D341Med (cell line): Measurements from ENCODE around the gene CCL11.

Experiments
- DNase-seq: peaks from one replicate; pipeline ENCODE4 v3.0.0; 2012; ENCODE audit warnings: low spot score

CCL11 gene

DNA sequence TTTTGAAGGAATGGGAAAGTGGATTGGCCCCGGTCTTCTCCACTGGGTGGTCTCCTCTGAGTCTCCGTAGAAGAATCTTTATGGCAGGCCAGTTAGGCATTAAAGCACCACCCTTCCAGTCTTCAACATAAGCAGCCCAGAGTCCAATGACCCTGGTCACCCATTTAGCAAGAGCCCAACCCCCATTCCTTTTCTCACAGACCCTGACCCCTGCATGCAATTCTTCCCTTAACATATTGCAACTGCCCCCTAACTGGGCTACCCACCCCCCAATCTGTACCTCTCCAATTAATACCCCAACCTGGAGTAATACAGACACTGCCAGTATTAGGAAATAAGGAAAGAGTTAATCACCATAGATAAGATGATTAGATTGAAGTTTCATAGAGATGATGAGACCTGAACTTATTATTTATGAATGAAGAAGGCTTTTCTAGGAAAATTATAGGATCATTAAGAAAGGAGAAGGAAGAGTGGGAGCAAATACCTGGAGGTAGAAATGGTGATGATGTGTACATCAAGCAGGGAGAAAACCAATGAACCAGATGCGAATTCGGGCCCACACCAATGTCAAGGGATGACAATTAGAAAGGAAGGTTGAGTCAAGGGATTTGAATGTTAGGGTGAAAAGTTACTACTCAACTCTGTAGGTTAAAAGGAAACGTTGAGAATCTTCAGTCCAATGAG is 28.1 kb upstream of the CCL11 start:
- no peak for DNase-seq

DNA sequence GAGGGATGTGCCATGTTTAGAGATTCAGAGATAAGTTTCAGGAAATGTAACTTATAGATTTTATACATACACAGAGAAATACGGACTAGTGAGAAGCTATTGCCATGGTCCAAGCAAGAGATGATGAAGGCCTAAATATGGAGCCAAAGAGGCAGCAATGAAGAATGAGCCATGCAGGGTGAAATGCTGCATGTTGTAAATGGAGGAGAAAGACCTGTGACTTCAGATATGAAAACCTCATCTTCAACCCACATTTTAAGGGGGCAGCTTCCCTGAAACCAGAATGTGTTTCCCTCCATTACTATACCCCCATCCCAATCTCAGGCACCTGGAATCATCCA is 27.6 kb upstream of the CCL11 start:
- DNase-seq: no peak

DNA sequence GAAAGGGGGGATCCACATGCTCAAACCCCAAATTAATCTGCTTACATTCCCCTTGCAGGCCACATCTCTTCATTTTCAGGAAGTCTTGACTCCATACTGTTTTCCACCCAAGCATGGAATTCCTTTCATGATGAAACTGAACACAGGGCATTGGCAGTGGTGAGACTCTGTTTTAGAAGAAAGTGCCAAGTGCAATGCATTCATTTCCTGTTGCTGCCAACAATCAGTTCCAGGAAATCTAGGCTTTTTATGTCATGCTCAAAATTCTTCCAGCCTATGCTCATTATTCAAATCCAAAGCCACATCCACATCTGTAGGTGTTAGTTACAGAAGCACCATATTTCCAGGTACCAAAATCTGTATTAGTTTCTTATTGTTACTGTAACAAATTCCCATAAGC is 26.4 kb upstream of the CCL11 start:
- DNase-seq: no peak

DNA sequence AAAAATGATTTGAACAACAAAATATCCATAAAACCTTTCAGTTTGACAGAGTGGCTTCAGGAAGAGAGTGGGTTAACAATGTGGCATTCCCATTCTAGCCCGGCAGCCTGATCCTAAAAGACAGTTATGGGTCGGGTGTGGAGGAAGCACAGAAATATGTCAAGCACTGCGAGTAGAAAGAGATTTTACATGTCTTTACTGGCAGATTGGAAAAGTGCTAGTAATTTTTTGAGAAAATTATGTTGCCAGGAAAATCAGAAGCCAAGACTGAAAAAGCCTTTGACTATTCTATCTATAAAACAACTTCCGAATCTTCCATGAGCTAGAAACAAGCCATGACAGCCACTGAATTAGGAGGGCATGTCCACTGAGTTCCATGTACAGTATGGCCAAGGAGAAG is 24.7 kb upstream of the CCL11 start:
- no peak for DNase-seq

DNA sequence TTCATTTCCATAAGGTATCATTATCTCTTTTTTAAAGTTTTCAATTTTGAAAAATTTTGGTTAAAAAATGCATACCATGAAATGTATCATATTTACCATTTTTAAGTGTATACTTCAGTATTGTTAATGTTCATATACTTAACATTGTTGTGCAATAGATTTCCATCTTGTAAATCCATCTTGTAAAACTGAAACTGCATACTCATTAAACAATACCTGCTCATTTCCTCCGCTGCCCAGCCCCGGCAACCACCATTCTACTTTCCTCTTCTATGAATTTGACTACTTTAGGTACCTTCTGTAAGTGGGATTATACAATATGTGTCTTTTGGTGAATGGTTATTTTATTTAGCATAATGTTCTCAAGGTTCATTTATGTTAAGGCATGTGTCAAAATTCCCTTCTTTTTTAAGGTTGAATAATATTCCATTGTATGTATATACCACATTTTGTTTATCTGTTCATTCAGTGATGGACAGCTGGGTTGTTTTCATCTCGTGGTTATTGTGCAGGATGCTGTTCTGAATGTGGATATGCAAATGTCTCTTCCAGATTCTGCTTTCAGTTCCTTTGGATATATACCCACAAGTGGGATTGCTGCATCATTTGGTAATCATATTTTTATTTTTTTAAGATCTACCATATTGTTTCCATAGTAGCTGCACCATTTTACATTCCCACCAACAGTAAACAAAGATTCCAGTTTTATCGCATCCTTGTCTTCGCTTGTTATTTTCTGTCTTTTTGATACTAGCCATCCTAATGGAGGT is 23.8 kb upstream of the CCL11 start:
- DNase-seq: no peak

DNA sequence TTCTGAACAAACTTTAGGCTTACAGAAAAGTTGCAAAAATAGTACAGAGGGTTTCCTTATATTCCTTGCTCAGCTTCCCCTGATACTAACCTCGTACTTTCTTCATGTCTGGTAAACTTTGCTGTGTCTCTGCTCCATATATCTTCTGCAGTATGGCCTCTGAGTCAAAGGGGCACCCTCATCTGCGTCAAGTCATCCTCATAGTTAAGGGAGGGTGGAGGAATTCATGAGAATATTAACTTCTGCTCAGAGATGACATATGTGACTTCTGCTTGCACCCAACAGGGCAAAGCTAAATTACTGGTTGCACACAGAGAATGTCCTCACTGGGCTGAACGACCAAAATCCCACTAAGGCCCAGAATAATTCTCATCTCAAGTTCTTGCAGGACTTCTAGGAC is 19.8 kb upstream of the CCL11 start:
- no peak for DNase-seq

DNA sequence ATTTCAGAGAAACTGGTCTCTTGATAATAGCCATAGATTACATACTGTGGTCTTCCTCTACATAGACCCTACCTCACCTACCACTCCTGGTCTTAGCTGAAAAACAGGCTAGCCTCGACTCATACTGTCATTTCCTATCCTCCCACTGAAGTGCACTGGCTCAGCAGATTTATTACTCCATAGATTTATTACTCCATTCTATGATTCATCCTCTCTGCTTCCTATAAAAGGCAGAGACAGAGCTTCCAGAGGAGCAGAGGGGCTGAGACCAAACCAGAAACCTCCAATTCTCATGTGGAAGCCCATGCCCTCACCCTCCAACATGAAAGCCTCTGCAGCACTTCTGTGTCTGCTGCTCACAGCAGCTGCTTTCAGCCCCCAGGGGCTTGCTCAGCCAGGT is 15.6 kb upstream of the CCL11 start, which contains the start of gene CCL7:
TSS of gene CCL7 (plus strand) at position 253 of the 400 bp plus-strand sequence. CDS start at position 323, 70 bp downstream.
- DNase-seq: no peak

DNA sequence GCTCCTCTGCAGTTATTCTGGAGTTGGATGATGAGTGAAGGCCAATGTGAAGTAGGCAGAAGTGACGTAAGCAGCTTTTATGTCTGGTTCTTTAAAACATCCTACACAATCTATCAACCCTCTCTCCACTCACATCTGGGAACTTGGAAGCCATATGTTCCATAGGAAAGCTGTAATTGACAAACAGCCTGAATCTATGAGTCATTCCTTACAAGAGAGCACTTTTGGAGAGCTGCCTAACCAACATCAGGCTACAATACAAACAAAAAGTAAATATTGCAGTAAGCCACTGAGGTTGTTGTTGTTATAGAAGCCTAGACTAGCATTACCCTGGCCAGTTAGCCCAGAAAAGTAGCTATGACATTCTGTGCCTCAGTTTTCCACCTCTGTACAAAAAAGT is 9.7 kb upstream of the CCL11 start:
- DNase-seq: no peak

DNA sequence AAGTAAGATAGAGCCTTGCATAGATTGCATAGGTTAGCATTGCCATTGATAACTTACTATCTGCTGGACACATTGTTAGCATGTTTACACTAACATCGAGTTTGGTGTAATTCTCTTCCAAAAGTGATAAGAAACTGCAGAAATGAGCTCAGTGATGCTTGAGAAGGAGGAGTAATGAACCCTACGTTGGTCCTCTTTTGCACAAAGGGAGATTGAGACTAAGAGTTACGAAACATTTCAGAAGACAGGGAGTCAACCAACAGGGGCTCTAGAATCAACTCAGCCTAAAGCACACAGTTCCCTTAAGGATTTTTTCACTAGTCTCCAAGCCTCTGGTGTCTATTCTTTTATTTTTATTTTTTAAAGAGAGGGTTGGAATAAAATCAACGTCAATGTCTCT is 8.7 kb upstream of the CCL11 start:
- no peak for DNase-seq

DNA sequence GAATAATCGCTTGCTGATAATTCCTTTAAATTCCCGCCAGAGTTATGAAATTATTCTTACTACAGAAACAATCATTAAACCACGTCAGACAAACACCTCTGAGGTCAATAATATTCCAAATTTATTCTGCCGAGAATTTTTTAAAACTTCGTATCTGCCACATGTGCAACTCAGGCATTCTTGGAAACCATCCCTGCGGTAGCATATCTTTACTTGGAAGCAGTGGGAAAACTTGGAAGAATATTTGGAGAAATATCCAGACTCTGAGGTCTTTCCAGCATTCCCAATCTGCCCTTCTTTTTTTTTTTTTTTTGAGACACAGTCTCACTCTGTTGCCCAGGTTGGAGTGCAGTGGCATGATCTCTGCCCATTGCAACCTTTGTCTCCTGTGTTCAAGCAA is 2.0 kb upstream of the CCL11 start:
- DNase-seq: no peak

DNA sequence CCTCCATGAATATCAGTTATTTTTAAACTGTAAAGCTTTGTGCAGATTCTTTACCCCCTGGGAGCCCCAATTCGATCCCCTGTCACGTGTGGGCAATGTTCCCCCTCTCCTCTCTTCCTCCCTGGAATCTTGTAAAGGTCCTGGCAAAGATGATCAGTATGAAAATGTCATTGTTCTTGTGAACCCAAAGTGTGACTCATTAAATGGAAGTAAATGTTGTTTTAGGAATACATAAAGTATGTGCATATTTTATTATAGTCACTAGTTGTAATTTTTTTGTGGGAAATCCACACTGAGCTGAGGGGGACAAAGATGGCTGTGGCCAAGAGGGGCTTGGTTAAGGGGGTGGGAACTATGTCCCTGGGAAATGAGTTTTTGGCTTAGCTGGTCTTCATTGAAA is 2.3 kb downstream of the CCL11 start:
- DNase-seq: no peak

DNA sequence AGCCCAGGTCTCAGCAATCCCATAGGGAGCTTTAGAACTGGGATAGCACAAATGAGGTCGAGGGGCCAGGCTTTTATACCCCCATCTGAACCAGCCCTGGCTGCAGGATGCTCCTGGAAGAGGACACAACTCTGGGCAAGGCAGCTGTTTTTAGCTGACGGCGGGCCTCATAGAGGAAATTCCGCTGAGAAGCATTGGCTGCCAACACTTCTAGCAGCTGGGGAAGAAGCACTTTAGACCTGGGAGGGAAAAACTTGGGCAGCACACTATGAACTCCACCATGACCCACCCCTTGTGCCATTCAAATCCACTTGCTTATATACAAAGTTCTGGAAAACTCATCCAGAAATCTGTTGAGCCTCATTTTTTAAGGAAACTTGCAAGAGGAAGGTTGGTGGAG is 5.0 kb downstream of the CCL11 start:
- DNase-seq: no peak

DNA sequence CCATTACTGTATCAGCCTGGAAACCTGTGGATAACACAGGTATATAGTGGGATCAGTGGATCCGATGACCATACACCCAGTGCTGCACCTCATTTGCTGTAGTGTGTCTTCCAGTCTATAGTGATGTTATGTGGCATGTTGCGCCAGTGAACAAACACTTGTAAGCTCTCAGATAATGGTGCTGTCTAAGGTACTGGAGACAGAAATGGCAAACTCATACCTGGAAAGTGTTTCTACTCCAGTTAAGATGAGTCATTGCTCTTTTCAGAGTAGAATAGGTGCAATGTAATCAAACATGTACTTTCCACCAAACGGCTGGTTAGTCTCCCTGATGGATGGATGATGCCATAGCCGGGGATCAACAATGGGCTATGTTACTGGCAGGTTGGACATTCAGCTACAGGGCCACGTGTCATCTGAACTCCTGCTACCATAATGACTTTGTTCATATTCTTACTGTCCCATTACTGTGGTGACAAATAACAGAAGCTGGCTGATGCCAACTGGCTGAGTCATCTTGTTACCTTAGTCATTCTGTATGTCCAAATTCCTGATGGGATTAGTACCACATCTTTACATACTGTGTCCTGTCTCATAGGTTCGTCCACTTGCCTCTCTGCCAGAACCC is 6.3 kb downstream of the CCL11 start:
- no peak for DNase-seq

DNA sequence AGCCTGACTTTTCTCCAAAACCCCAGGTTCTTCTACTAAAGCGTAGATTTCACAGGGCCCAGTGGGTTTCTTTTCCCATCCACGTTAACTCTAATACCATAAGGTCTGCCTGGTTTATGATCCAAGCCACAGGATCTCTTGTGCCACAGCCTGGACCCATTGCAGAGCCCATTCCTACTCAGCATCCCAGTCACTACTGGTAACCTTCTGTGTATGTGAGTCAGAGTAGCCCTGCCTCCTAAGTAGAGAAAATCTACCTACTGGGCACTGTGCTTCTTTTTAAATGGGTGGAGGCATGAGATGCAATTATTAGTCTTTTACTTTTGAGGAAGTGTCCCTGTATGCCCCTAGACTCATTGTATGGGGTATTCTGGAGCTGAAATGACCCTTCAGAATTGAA is 13.5 kb downstream of the CCL11 start:
- DNase-seq: no peak

DNA sequence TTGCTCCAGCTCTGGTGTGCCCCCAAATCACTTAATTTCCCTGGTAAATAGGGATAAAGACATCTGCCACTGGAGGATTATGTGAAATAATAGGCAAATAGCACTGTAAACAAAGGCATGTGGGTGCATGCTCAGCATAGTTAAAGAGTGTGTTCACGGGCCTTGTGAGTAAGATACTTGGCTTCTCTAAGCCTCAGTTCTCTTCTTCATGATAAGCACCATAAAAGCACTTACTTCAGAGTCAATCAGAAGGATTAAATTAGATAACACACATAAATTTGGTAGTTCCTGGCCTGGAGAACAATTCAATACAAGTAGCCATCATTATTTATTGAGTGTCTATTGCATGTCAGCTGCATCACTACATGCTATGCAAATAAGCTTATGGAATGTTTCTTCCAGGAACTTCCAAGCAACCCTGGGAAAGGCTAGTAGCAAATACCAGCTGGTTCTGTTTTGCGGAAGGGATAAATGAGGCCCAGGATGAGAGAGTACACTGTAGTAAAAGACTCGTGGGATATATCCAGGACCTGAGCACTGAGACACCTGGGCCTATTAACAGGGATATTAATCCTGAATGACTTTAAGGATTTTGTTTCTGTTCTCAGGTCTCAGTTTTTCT is 14.5 kb downstream of the CCL11 start:
- DNase-seq: no peak

DNA sequence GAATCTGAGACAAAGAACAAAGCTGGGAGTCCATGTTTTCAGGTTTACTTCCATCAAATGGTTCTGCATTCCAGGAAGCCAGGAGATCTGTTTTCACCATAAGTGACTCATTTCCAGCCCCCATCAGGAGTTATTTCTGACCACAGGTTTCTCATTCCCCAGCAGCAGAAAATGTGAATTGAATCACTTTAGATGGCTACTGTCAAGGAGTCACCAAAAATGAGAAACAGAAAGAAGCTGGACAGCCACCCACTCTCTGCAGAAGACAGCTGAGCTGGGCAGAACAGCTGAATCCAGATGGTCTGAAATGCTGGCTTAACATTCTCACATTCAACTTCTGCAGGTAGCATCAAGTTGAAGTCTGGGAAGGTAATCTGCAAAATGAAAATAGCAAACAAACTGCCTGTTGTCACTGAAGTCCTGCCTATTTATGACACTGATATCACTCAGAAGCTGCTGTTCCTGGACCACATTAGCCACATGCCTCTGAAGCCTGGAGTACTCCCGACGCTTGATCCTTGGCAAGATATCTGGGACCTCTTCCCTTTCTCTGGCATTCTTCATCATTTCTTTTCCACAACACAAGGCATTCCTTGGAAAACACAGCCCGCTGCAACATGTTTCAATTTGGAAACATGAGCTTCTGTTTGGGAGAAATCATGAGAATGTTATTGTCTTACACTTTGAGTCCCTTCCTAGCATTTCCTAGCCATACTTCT is 15.3 kb downstream of the CCL11 start:
- no peak for DNase-seq

DNA sequence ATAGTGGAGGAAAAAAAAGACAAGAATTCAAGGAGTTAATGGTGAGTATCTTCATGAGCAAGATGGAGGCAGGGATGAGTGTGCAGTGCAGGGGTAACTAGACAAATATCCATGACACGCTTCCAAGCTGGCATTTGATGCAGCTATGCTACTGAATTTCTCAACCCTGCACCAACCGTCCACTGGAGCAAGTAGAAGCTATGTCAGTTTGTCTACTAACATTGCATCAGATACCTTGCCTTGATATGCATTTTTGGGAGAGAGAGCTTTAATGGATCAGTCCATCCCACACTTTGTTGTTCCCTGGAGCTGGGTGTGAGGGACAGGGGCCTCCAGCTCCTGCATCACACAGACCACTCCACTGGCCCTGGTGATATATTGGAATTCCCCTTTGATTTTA is 16.4 kb downstream of the CCL11 start:
- DNase-seq: no peak

DNA sequence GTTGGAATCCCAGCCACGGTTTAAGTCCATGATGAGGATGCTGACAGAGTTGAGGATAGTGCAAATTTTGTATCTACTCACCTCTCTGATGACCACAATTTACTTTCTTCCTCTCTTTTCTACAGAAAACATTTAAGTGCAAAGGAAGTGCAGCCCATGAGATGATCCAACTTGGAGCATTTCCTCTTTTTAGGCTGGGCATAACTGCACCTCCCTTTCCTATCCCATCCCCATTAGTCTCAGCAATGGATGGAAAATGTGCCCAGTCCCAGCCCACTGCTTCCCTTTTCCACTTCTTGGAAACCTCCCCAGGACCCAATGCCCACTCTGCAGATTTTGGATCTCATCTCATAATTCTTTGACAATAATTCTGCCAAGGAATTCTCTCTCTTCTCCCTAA is 17.1 kb downstream of the CCL11 start:
- no peak for DNase-seq

DNA sequence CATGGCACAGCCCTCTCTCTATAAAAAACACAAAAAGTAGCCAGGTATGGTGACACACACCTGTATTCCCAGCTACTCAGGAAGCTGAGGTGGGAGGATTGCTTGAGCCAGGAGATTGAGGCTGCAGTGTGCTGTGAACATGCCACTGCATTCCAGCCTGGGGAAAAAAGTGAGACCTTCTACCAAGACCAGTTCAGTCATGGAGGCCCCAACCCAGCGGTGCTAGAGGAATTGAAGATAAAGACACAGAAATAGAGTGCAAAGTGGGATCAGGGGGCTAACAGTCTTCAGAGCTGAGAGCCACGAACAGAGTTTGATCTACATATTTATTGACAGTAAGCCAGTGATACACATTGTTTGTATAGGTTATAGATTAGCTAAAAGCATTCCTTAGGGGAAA is 18.1 kb downstream of the CCL11 start:
- DNase-seq: no peak

DNA sequence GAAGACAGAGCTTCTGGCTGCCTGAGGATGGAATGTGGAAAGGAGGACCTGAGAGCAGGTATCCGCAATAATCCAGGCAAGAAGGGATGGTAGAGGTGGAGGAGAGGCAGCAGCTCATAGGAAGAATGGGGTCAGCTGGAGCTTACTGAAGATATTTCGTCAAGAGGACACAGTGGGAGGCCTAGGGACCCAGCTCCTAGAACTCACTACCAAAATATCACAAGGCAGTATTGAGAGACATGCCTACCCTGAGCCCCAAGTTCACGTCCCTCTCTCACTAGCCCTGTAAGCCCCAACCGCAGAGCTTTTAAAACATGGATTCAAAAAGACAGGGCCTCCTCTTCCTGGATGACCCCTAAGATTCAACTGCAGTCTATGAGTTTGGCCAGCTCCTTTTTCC is 19.5 kb downstream of the CCL11 start:
- no peak for DNase-seq

DNA sequence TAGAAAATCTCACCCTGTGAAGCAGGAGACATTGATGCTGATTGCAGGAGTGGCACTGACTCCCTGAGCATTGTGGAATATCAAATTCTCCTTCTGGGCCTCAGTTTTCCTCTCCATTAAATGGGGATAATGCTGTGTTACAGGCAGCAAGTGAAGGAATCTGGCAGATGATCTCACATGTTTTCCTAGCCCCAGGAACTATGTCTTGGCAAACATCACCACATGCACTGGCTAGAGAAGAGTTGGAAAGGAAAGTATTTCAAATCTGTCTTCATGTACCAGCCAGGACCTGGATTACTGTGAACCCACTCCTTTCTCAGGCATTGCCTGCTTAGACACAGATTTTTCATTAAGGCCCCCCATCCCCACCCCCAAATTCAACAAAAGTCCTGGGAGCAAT is 20.1 kb downstream of the CCL11 start:
- no peak for DNase-seq

DNA sequence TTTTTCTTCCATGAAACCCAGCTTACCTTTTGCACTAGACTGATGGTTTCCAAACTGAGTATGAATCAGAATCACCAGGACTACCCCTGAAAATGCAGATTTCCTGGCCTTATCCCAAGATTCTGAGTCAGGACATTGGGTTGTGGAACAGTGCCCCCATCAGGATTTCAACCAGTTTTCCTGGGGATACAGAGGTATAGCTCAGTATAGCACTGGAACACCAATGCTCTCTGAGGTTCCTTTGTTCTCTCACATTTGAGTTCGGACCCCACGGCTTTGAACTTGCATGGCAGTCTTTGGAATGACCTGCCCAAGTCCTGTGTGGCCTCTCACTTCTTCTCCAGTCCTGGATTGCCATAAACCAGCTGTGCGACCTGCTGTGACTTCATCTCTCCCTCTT is 20.9 kb downstream of the CCL11 start:
- no peak for DNase-seq
